Gastroesophageal sphincter (tissue), 3 donors: ENCODE measurements around the gene PTPRK.

ENCODE experiments used
- CTCF ChIP-seq, 4 experiments: fragments of 200-600 bp in 2 of 4; fragments of 450-650 bp in 2 of 4; sonication (generic) in 1 of 4; IDR thresholded peaks; one replicate each; pipeline ENCODE4 v1.5.1; 2017 to 2019; ENCODE audit warnings: antibody characterized with exemption in 4 of 4, mild to moderate bottlenecking in 2 of 4, moderate library complexity in 2 of 4
- EP300 ChIP-seq: sonication (generic); formaldehyde crosslinking; IDR thresholded peaks from one replicate; pipeline ENCODE4 v1.6.1; 2017; ENCODE audit warnings: antibody characterized with exemption, mild to moderate bottlenecking
- POLR2AphosphoS5 ChIP-seq: sonication (generic); formaldehyde crosslinking; IDR thresholded peaks from one replicate; pipeline ENCODE4 v1.6.1; 2017; ENCODE audit warnings: antibody characterized with exemption

GRCh38 chr6:128249429-128249828, 271.0 kb downstream of the PTPRK start:
- TF ChIP-seq EP300 (no peak), CTCF (IDR thresholded peaks at IDR 0.05) (no peak), POLR2AphosphoS5 (no peak)
